CD14-positive monocyte (primary cell): ENCODE data around the gene COQ9. TPM values are rescaled to one million over a fixed set of nuclear protein-coding genes. Genes with fewer than 3 reads are reported as not detected.

Source experiments
- DNase-seq, 3 donors: peaks; one replicate each; pipeline ENCODE4 v3.0.0-alpha.2; 2011 to 2022
- H2AFZ ChIP-seq: 2 replicates; pipeline ENCODE4 v1.6.0; 2012; ENCODE audit warnings: mild to moderate bottlenecking, low read depth, low read length, inconsistent platforms; ENCODE audit not compliant: insufficient read depth, poor library complexity, severe bottlenecking
- H3K27ac ChIP-seq, 2 donors: 1 replicate in 1 of 2; 2 replicates in 1 of 2; pipeline ENCODE4 v1.5.1; 2012 to 2013; ENCODE audit warnings: low read length in 2 of 2, control low read depth in 1 of 2, inconsistent platforms in 1 of 2, low read depth in 1 of 2, mild to moderate bottlenecking in 1 of 2
- H3K27me3 ChIP-seq, 2 donors: one replicate each; pipeline versions ENCODE4 v1.6.0 to v1.6.1; 2011 to 2013; ENCODE audit warnings: low read length in 2 of 2; ENCODE audit not compliant: control insufficient read depth in 2 of 2, insufficient read depth in 2 of 2
- H3K36me3 ChIP-seq, 2 donors: replicated peaks in 1 of 2; 1 replicate in 1 of 2; 2 replicates in 1 of 2; pipeline versions ENCODE4 v1.5.1 to v1.6.1; 2012 to 2013; ENCODE audit warnings: low read length in 2 of 2, control low read depth in 1 of 2, inconsistent platforms in 1 of 2, mild to moderate bottlenecking in 1 of 2; ENCODE audit not compliant: insufficient read depth in 2 of 2, control insufficient read depth in 1 of 2
- H3K4me1 ChIP-seq, 2 donors: 1 replicate in 1 of 2; 2 replicates in 1 of 2; pipeline versions ENCODE4 v1.5.1 to v1.6.1; 2012 to 2013; ENCODE audit warnings: low read length in 2 of 2, control low read depth in 1 of 2, inconsistent platforms in 1 of 2, mild to moderate bottlenecking in 1 of 2, moderate library complexity in 1 of 2; ENCODE audit not compliant: insufficient read depth in 2 of 2, control insufficient read depth in 1 of 2
- H3K4me2 ChIP-seq: replicated peaks from 2 replicates; pipeline ENCODE3; 2012; ENCODE audit warnings: low read length, moderate library complexity, mild to moderate bottlenecking; ENCODE audit not compliant: poor library complexity, severe bottlenecking; ENCODE audit errors: extremely low read depth
- H3K4me3 ChIP-seq, 3 experiments: fragments of 200-600 bp in 1 of 3; sonication (generic) in 1 of 3; replicated peaks in 1 of 3; 1 replicate in 2 of 3; 2 replicates in 1 of 3; pipeline ENCODE4 v1.5.1; 2011 to 2013; ENCODE audit warnings: low read length in 3 of 3, mild to moderate bottlenecking in 3 of 3, control low read depth in 2 of 3, low read depth in 2 of 3, inconsistent platforms in 1 of 3, moderate library complexity in 1 of 3
- H3K79me2 ChIP-seq: 2 replicates; pipeline ENCODE4 v1.6.0; 2012; ENCODE audit warnings: mild to moderate bottlenecking, control low read depth, inconsistent platforms, low read length, moderate library complexity; ENCODE audit not compliant: insufficient read depth
- H3K9ac ChIP-seq: 2 replicates; pipeline ENCODE4 v1.6.0; 2017; ENCODE audit warnings: low read length, mild to moderate bottlenecking; ENCODE audit not compliant: insufficient read depth, poor library complexity, severe bottlenecking
- H3K9me3 ChIP-seq, 2 donors: replicated peaks in 1 of 2; 1 replicate in 1 of 2; 2 replicates in 1 of 2; pipeline versions ENCODE4 v1.5.1 to v1.6.1; 2012 to 2013; ENCODE audit warnings: low read length in 2 of 2, control low read depth in 1 of 2; ENCODE audit not compliant: control insufficient read depth in 1 of 2, insufficient read depth in 1 of 2
- H4K20me1 ChIP-seq: 2 replicates; pipeline ENCODE4 v1.6.0; 2012; ENCODE audit warnings: mild to moderate bottlenecking, low read length, control low read depth, moderate library complexity; ENCODE audit not compliant: insufficient read depth
- H3K27ac Mint-ChIP-seq, 7 donors: one replicate each; pipeline ENCODE4 v1.8.0; 2020; ENCODE audit warnings: mild to moderate bottlenecking in 7 of 7, mixed read lengths in 7 of 7, moderate library complexity in 6 of 7, inconsistent platforms in 2 of 7
- H3K27me3 Mint-ChIP-seq, 3 donors: one replicate each; pipeline ENCODE4 v1.8.0; 2021 to 2022; ENCODE audit warnings: low read depth in 3 of 3, mild to moderate bottlenecking in 3 of 3, mixed read lengths in 3 of 3, moderate library complexity in 3 of 3, inconsistent platforms in 1 of 3
- H3K36me3 Mint-ChIP-seq, 2 donors: one replicate each; pipeline ENCODE4 v1.8.0; 2020; ENCODE audit warnings: mixed read lengths in 2 of 2, inconsistent platforms in 1 of 2, mild to moderate bottlenecking in 1 of 2
- H3K4me1 Mint-ChIP-seq: one replicate; pipeline ENCODE4 v1.8.0; 2020; ENCODE audit warnings: mild to moderate bottlenecking, mixed read lengths
- H3K4me3 Mint-ChIP-seq, 2 donors: one replicate each; pipeline ENCODE4 v1.8.0; 2020; ENCODE audit warnings: mild to moderate bottlenecking in 2 of 2, mixed read lengths in 2 of 2, moderate library complexity in 1 of 2
- H3K9me3 Mint-ChIP-seq, 7 donors: one replicate each; pipeline ENCODE4 v1.8.0; 2020 to 2022; ENCODE audit warnings: mixed read lengths in 7 of 7, mild to moderate bottlenecking in 6 of 7, moderate library complexity in 6 of 7, inconsistent platforms in 2 of 7
- CTCF ChIP-seq: fragments of 200-600 bp; IDR thresholded peaks from one replicate; pipeline ENCODE4 v1.8.0; 2022; ENCODE audit warnings: antibody characterized with exemption, mild to moderate bottlenecking
- WGBS: methylation state at CpG from one replicate; pipeline ENCODE4 v1.1.5; 2013; ENCODE audit warnings: missing lambda C conversion rate; ENCODE audit not compliant: insufficient coverage; 5-methylcytosine and 5-hydroxymethylcytosine counted together
- intact Hi-C, 2 donors: fragments of 100-400 bp; cut with micrococcal nuclease; formaldehyde crosslinking; loops; one replicate each; pipeline versions ENCODE4 v1.15.0 to v1.15.1; 2023
- polyA plus RNA-seq, 3 donors: library from polyadenylated mRNA; depleted of rRNA in 1 of 3; unstranded in 2 of 3; stranded (reverse) in 1 of 3; fragments of 300-500 nt in 2 of 3; fragments of >200 nt in 1 of 3; fragmentation: Illumina TruSeq in 2 of 3; gene quantifications; 1 replicate in 2 of 3; 2 replicates in 1 of 3; pipeline ENCODE4 v1.2.3, GENCODE V29; 2012 to 2021

Gene COQ9
- polyA plus RNA-seq, 3 donors, result 32.7 to 47.8 (median 38.4) TPM

GRCh38 chr16:57475711-57476339 is 28.5 kb downstream of the COQ9 start:
- peaks cover 17% of the 10 kb centered on the region in 2 donors for H3K36me3 Mint-ChIP-seq
- peak overlapping the region in 1 of 2 donors; percentile 4 for H3K4me3 Mint-ChIP-seq
- peak; percentile 43 to 61 (median 44) for DNase-seq
- H3K27ac Mint-ChIP-seq, result peak overlapping the region in 2 of 7 donors; percentile 30 to 54
- H4K20me1 ChIP-seq, result no peaks in the 10 kb centered on the region
- H3K4me2 ChIP-seq, result no peak overlapping the region
- peaks cover 18 to 36% (median 22%) of the 10 kb centered on the region in 3 donors for H3K27me3 Mint-ChIP-seq
- no peaks in the 10 kb centered on the region for H3K9me3 ChIP-seq
- H3K4me3 ChIP-seq, result no peak overlapping the region
- H3K27me3 ChIP-seq, result peaks cover 0 to 13% of the 10 kb centered on the region in 2 donors
- peaks cover 19 to 27% of the 10 kb centered on the region in 2 donors for H3K4me1 ChIP-seq
- no peaks in the 10 kb centered on the region for H3K79me2 ChIP-seq
- 0% methylated on average over 8 of the region's 12 CpGs for WGBS
- no peak overlapping the region for H3K27ac ChIP-seq
- H3K9ac ChIP-seq, result no peak overlapping the region
- H3K4me1 Mint-ChIP-seq, result peaks cover 19% of the 10 kb centered on the region
- peaks cover 0 to 3% (median 2%) of the 10 kb centered on the region in 7 donors for H3K9me3 Mint-ChIP-seq
- TF ChIP-seq CTCF, result peak; percentile 83
- H2AFZ ChIP-seq, result peak overlapping the region; percentile 14
- intact Hi-C loops, result no loop called here
- peaks cover 13 to 16% of the 10 kb centered on the region in 2 donors for H3K36me3 ChIP-seq

GRCh38 chr16:57476546-57477410 is 29.5 kb downstream of the COQ9 start:
- no peak for TF ChIP-seq CTCF
- Histone ChIP-seq H3K4me3 (no peak overlapping the region), H3K9me3 (no peaks in the 10 kb centered on the region), H3K9ac (no peak overlapping the region), H3K79me2 (no peaks in the 10 kb centered on the region), H2AFZ (no peak overlapping the region), H3K4me2 (no peak overlapping the region), H3K36me3 (peaks cover 5 to 6% of the 10 kb centered on the region in 2 donors), H4K20me1 (no peaks in the 10 kb centered on the region), H3K27me3 (peaks cover 0 to 13% of the 10 kb centered on the region in 2 donors), H3K4me1 (peaks cover 19 to 26% of the 10 kb centered on the region in 2 donors), H3K27ac (no peak overlapping the region)
- intact Hi-C loops, result no loop called here
- DNase-seq, result no peak
- Mint-ChIP-seq H3K27me3 (peaks cover 18 to 40% (median 24%) of the 10 kb centered on the region in 3 donors), H3K4me3 (no peak overlapping the region), H3K36me3 (peaks cover 8 to 9% of the 10 kb centered on the region in 2 donors), H3K27ac (no peak overlapping the region), H3K4me1 (peaks cover 19% of the 10 kb centered on the region), H3K9me3 (peaks cover 0 to 3% (median 2%) of the 10 kb centered on the region in 7 donors)
- WGBS, result 93% methylated on average over 5 of the region's 6 CpGs
